K562 (cell line): Measurements from ENCODE around the gene TRPV5. TPM values are rescaled to one million over a fixed set of nuclear protein-coding genes. Genes with fewer than 3 reads are reported as not detected.

Experiments used
- GATAD2A ChIP-seq: fragments of 450-650 bp; IDR thresholded peaks from 2 replicates; pipeline ENCODE4 v1.6.1; 2017
- KAT8 ChIP-seq: fragments of 450-650 bp; IDR thresholded peaks from 2 replicates; pipeline ENCODE4 v1.6.1; 2016; ENCODE audit warnings: low read depth, mild to moderate bottlenecking
- NR2C1 ChIP-seq, 2 experiments: fragments of 450-650 bp; IDR thresholded peaks; 2 replicates each; pipeline ENCODE4 v1.6.1; 2017; ENCODE audit warnings: mild to moderate bottlenecking in 2 of 2, antibody characterized with exemption in 1 of 2, inconsistent platforms in 1 of 2, missing compliant biosample characterization in 1 of 2, missing genetic modification characterization in 1 of 2
- PBX2 ChIP-seq, 2 experiments: IDR thresholded peaks in 1 of 2; conservative IDR thresholded peaks in 1 of 2; 2 replicates each; pipeline ENCODE4 v1.6.1; 2016; ENCODE audit warnings: low read depth in 2 of 2, mild to moderate bottlenecking in 1 of 2, missing compliant biosample characterization in 1 of 2, missing genetic modification characterization in 1 of 2, moderate library complexity in 1 of 2
- RUNX1 ChIP-seq: sonication (generic); IDR thresholded peaks from 2 replicates; pipeline ENCODE4 v1.6.1; 2016; ENCODE audit warnings: antibody characterized with exemption, low read depth
- SIN3B ChIP-seq: fragments of 450-650 bp; IDR thresholded peaks from 2 replicates; pipeline ENCODE4 v1.6.1; 2017; ENCODE audit warnings: low read depth, mild to moderate bottlenecking, moderate library complexity
- SRF ChIP-seq, 2 experiments: fragments of 250-450, 450-650 bp in 1 of 2; sonication (Bioruptor Pico) in 1 of 2; sonication (generic) in 1 of 2; formaldehyde crosslinking; IDR thresholded peaks; 2 replicates each; pipeline versions ENCODE4 v1.5.0 to v1.5.1; 2020 to 2022; ENCODE audit warnings: mild to moderate bottlenecking in 1 of 2, missing genetic modification reagents in 1 of 2
- TEAD4 ChIP-seq, 2 experiments: sonication (generic) in 1 of 2; formaldehyde crosslinking in 1 of 2; IDR thresholded peaks; 2 replicates each; pipeline versions ENCODE4 v1.6.1 to v1.8.0; 2012 to 2022; ENCODE audit warnings: borderline replicate concordance in 1 of 2, inconsistent platforms in 1 of 2, low read length in 1 of 2, mild to moderate bottlenecking in 1 of 2, missing genetic modification reagents in 1 of 2
- polyA plus RNA-seq, 8 experiments: library from polyadenylated mRNA; depleted of rRNA in 4 of 8; stranded (reverse) in 5 of 8; unstranded in 3 of 8; fragments of >200 nt; fragmentation: Nextera tagmentation in 2 of 8; fragmentation: Illumina TruSeq in 1 of 8; extraction: Ambion mirVana in 2 of 8; extraction: Trizol in 1 of 8; gene quantifications; 2 replicates each; pipeline versions ENCODE4 v1.2.1 to v1.2.3, GENCODE V29; 2011 to 2014; ENCODE audit warnings: inconsistent platforms in 1 of 8, missing spikeins in 1 of 8
- total RNA-seq, 7 experiments: library from RNA; depleted of rRNA in 6 of 7; stranded (reverse); fragments of >200 nt in 6 of 7; fragmentation: Illumina TruSeq in 2 of 7; extraction: Trizol in 2 of 7; gene quantifications; 2 replicates each; pipeline versions ENCODE4 v1.2.1 to v1.2.3, GENCODE V29; 2011 to 2021; ENCODE audit warnings: low replicate concordance in 1 of 7
- TF ChIP-seq, protein P1 (sequence below): IDR thresholded peaks from 2 replicates; pipeline ENCODE4 v1.6.1; 2011; ENCODE audit not compliant: insufficient read length; ENCODE audit errors: extremely low read depth
- TF ChIP-seq, protein P2 (sequence below): sonication (generic); formaldehyde crosslinking; IDR thresholded peaks from 2 replicates; pipeline ENCODE4 v1.8.1; 2023; ENCODE audit warnings: missing genetic modification reagents, mild to moderate bottlenecking, borderline replicate concordance

Gene TRPV5
- total and polyA plus RNA-seq, 9 of the 15 experiments (the other 6 are each of a cell fraction or from before 2014, with no cell fraction given) = not detected

GRCh38 chr7:142956951-142957623, 23.5 kb upstream of the TRPV5 start (continued):
- TF ChIP-seq TEAD4 (IDR thresholded peaks at IDR 0.05; ENCODE audit: low read length) (peak; percentile 83), TEAD4 (CRISPR knock-in tag; IDR thresholded peaks at IDR 0.05; ENCODE audit: borderline replicate concordance) (no peak), PBX2 (CRISPR knock-in tag; IDR thresholded peaks at IDR 0.05; ENCODE audit: low read depth) (no peak), PBX2 (tag; conservative IDR thresholded peaks at IDR 0.05; ENCODE audit: low read depth) (no peak), SIN3B (no peak), RUNX1 (no peak), SRF (CRISPR knock-in tag; IDR thresholded peaks at IDR 0.05) (no peak), NR2C1 (IDR thresholded peaks at IDR 0.05) (0 out of 2 replicates have a peak, but pooled peaks have one; percentile 29), NR2C1 (tag; IDR thresholded peaks at IDR 0.05) (peak; percentile 61), GATAD2A (peak; percentile 95; the same call in 1 of the 2 replicates), KAT8 (no peak)
- TF ChIP-seq, protein P1, sequence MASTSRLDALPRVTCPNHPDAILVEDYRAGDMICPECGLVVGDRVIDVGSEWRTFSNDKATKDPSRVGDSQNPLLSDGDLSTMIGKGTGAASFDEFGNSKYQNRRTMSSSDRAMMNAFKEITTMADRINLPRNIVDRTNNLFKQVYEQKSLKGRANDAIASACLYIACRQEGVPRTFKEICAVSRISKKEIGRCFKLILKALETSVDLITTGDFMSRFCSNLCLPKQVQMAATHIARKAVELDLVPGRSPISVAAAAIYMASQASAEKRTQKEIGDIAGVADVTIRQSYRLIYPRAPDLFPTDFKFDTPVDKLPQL = no peak
- TF ChIP-seq, protein P2, sequence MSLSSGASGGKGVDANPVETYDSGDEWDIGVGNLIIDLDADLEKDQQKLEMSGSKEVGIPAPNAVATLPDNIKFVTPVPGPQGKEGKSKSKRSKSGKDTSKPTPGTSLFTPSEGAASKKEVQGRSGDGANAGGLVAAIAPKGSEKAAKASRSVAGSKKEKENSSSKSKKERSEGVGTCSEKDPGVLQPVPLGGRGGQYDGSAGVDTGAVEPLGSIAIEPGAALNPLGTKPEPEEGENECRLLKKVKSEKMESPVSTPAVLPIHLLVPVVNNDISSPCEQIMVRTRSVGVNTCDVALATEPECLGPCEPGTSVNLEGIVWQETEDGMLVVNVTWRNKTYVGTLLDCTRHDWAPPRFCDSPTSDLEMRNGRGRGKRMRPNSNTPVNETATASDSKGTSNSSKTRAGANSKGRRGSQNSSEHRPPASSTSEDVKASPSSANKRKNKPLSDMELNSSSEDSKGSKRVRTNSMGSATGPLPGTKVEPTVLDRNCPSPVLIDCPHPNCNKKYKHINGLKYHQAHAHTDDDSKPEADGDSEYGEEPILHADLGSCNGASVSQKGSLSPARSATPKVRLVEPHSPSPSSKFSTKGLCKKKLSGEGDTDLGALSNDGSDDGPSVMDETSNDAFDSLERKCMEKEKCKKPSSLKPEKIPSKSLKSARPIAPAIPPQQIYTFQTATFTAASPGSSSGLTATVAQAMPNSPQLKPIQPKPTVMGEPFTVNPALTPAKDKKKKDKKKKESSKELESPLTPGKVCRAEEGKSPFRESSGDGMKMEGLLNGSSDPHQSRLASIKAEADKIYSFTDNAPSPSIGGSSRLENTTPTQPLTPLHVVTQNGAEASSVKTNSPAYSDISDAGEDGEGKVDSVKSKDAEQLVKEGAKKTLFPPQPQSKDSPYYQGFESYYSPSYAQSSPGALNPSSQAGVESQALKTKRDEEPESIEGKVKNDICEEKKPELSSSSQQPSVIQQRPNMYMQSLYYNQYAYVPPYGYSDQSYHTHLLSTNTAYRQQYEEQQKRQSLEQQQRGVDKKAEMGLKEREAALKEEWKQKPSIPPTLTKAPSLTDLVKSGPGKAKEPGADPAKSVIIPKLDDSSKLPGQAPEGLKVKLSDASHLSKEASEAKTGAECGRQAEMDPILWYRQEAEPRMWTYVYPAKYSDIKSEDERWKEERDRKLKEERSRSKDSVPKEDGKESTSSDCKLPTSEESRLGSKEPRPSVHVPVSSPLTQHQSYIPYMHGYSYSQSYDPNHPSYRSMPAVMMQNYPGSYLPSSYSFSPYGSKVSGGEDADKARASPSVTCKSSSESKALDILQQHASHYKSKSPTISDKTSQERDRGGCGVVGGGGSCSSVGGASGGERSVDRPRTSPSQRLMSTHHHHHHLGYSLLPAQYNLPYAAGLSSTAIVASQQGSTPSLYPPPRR (CRISPR knock-in tag) = no peak
